ENCODE data around the gene S100P.

GRCh38 chr4:6721121-6721520, 27.4 kb downstream of the S100P start:
- TF ChIP-seq CTCF (IDR thresholded peaks at IDR 0.05) (no peak), EZH2 (IDR thresholded peaks at IDR 0.05) (no peak)

Measured in neural progenitor cell (in vitro differentiated cells).